ENCODE measurements around the gene GLT6D1. TPM values are rescaled to one million over a fixed set of nuclear protein-coding genes. Genes with fewer than 3 reads are reported as not detected.

GLT6D1 gene
- total RNA-seq, 1 donor from 2014 or later = not detected

GRCh38 chr9:135608294-135608998 lies 30.9 kb downstream of the GLT6D1 start:
- peak; percentile 7 for DNase-seq (ENCODE audit: low spot score)

- peak; percentile 6 for DNase-seq (ENCODE audit: low spot score)
Observed at GRCh38 chr9:135607401-135608293, 31.7 kb downstream of the GLT6D1 start.

- peak; percentile 1 for DNase-seq (ENCODE audit: low spot score)
Observed at GRCh38 chr9:135606885-135607259, 32.5 kb downstream of the GLT6D1 start.

GRCh38 chr9:135605238-135605781 lies 34.0 kb downstream of the GLT6D1 start:
- DNase-seq (ENCODE audit: low spot score) = peak; percentile 7

GRCh38 chr9:135604437-135605237 lies 34.7 kb downstream of the GLT6D1 start:
- no peak for DNase-seq (ENCODE audit: low spot score)

GRCh38 chr9:135602789-135603481 lies 36.4 kb downstream of the GLT6D1 start:
- no peak for DNase-seq (ENCODE audit: low spot score)

- DNase-seq (ENCODE audit: low spot score) = no peak
Observed at GRCh38 chr9:135601988-135602387, 37.4 kb downstream of the GLT6D1 start.

- no peak for DNase-seq (ENCODE audit: low spot score)
Observed at GRCh38 chr9:135600296-135600817, 39.0 kb downstream of the GLT6D1 start.

- DNase-seq (ENCODE audit: low spot score) = no peak
Observed at GRCh38 chr9:135596211-135596610, 43.1 kb downstream of the GLT6D1 start.

GRCh38 chr9:135592625-135593024 lies 46.7 kb downstream of the GLT6D1 start:
- no peak for DNase-seq (ENCODE audit: low spot score)

GRCh38 chr9:135592331-135592590 lies 47.1 kb downstream of the GLT6D1 start:
- no peak for DNase-seq (ENCODE audit: low spot score)

GRCh38 chr9:135591506-135592330 lies 47.6 kb downstream of the GLT6D1 start:
- no peak for DNase-seq (ENCODE audit: low spot score)

GRCh38 chr9:135590486-135591079 lies 48.8 kb downstream of the GLT6D1 start:
- DNase-seq (ENCODE audit: low spot score) = no peak

- no peak for DNase-seq (ENCODE audit: low spot score)
Observed at GRCh38 chr9:135589596-135590485, 49.5 kb downstream of the GLT6D1 start.

GRCh38 chr9:135588886-135589595 lies 50.3 kb downstream of the GLT6D1 start:
- DNase-seq (ENCODE audit: low spot score) = no peak

GRCh38 chr9:135588371-135588770 lies 51.0 kb downstream of the GLT6D1 start:
- no peak for DNase-seq (ENCODE audit: low spot score)

GRCh38 chr9:135587658-135588057 lies 51.7 kb downstream of the GLT6D1 start:
- no peak for DNase-seq (ENCODE audit: low spot score)

- DNase-seq (ENCODE audit: low spot score) = no peak
Observed at GRCh38 chr9:135586601-135587109, 52.7 kb downstream of the GLT6D1 start.

Measured in mucosa of gallbladder (tissue), 1 donor.